ENCODE results near the gene SRR.
"Not testable (repeated sequence)": the region's sequence is repeated elsewhere in the genome, so short reads cannot be mapped to it uniquely, and the experiment has no call there.

Gene SRR

GRCh38 chr17:2264067-2264860 is 39.5 kb upstream of the SRR start:
- TF ChIP-seq CTCF (IDR thresholded peaks at IDR 0.05; ENCODE audit: low read depth, low read length) = no peak
- H3K27ac ChIP-seq = no peak overlapping the region
- peaks cover 34% of the 10 kb centered on the region for H3K36me3 ChIP-seq
- no peaks in the 10 kb centered on the region for H3K9me3 ChIP-seq (ENCODE audit: severe bottlenecking)
- no peaks in the 10 kb centered on the region for H3K27me3 ChIP-seq (ENCODE audit: insufficient read depth, low read depth, severe bottlenecking)
- no peak overlapping the region for H3K4me3 ChIP-seq (ENCODE audit: low read depth, low read length)
- DNase-seq = no peak

DNA sequence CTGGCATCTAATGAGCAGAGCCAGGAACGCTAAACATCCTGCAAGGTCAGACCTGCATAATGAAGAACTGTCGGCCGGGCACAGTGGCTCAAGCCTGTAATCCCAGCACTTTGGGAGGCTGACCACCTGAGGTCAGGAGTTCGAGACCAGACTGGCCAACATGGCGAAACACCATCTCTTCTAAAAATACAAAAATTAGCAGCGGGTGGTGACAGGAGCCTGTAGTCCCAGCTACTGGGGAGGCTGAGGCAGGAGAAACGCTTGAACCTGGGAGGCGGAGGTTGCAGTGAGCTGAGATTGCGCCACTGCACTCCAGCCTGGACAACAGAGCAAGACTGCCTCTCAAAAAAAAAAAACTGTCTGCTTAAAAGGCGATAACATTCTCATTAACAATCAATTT is 38.6 kb upstream of the SRR start:
- H3K27ac ChIP-seq; H3K4me3 ChIP-seq (ENCODE audit: low read depth, low read length); H3K27me3 ChIP-seq (ENCODE audit: insufficient read depth, low read depth, severe bottlenecking); H3K9me3 ChIP-seq (ENCODE audit: severe bottlenecking); DNase-seq: not testable (repeated sequence)
- peaks cover 34% of the 10 kb centered on the region for H3K36me3 ChIP-seq

- TF ChIP-seq CTCF (IDR thresholded peaks at IDR 0.05; ENCODE audit: low read depth, low read length) = no peak
- no peak overlapping the region for H3K4me3 ChIP-seq (ENCODE audit: low read depth, low read length)
- peaks cover 31% of the 10 kb centered on the region for H3K36me3 ChIP-seq
- no peaks in the 10 kb centered on the region for H3K9me3 ChIP-seq (ENCODE audit: severe bottlenecking)
- no peak overlapping the region for H3K27ac ChIP-seq
- DNase-seq = no peak
- H3K27me3 ChIP-seq (ENCODE audit: insufficient read depth, low read depth, severe bottlenecking) = no peaks in the 10 kb centered on the region
Measured at GRCh38 chr17:2266045-2266864, 37.5 kb upstream of the SRR start.

DNA sequence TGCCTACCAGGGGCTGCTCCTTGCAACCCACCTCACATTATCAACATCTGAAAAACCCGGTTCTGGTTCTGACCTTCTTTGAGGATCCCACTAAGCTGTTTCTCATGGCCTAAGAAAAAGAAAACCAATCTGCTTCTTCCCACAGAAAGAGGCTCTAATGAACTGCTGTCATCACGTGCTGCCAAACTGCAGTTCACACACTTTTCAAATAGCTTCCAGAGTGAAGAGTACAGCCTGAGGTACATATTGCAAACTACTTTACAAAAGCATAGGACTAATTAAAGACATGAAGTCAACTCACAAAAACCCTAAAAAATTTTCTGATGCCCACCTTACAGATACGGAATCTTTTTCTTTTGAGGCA is 36.9 kb upstream of the SRR start:
- H3K4me3 ChIP-seq (ENCODE audit: low read depth, low read length) = no peak overlapping the region

DNA sequence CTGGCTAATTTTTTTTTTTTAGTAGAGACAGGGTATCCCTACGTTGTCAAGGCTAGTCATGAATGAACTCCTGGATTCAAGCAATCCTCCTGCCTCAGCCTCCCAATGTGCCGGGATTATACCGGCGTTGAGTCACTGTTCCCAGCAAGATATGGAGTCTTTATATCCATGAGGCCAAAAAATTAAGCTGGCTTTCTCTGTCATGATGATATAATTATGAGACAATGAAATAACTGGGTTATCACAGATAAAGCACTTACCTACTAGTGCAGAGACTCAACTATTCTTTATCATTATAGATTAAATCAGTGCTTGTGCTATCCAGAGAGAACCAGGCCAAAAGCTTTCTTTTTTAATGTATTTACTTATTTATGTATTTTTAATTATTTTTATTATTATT is 36.4 kb upstream of the SRR start:
- H3K4me3 ChIP-seq (ENCODE audit: low read depth, low read length) = no peak overlapping the region
- no peak overlapping the region for H3K27ac ChIP-seq
- H3K9me3 ChIP-seq (ENCODE audit: severe bottlenecking) = no peaks in the 10 kb centered on the region
- no peak for TF ChIP-seq CTCF (IDR thresholded peaks at IDR 0.05; ENCODE audit: low read depth, low read length)
- H3K27me3 ChIP-seq (ENCODE audit: insufficient read depth, low read depth, severe bottlenecking) = no peaks in the 10 kb centered on the region
- peaks cover 21% of the 10 kb centered on the region for H3K36me3 ChIP-seq
- DNase-seq = no peak

More for the DNA sequence above, 36.9 kb upstream of the SRR start:
- no peaks in the 10 kb centered on the region for H3K9me3 ChIP-seq (ENCODE audit: severe bottlenecking)
- no peak for DNase-seq
- H3K36me3 ChIP-seq = peaks cover 26% of the 10 kb centered on the region
- H3K27ac ChIP-seq = no peak overlapping the region
- TF ChIP-seq CTCF (IDR thresholded peaks at IDR 0.05; ENCODE audit: low read depth, low read length) = no peak
- no peaks in the 10 kb centered on the region for H3K27me3 ChIP-seq (ENCODE audit: insufficient read depth, low read depth, severe bottlenecking)

- H3K9me3 ChIP-seq (ENCODE audit: severe bottlenecking) = no peaks in the 10 kb centered on the region
- H3K36me3 ChIP-seq = peaks cover 30% of the 10 kb centered on the region
- TF ChIP-seq CTCF (IDR thresholded peaks at IDR 0.05; ENCODE audit: low read depth, low read length) = no peak
- no peak for DNase-seq
- H3K27me3 ChIP-seq (ENCODE audit: insufficient read depth, low read depth, severe bottlenecking) = no peaks in the 10 kb centered on the region
- no peak overlapping the region for H3K27ac ChIP-seq
- no peak overlapping the region for H3K4me3 ChIP-seq (ENCODE audit: low read depth, low read length)
Measured at GRCh38 chr17:2271985-2272702, 31.6 kb upstream of the SRR start.

All from WERI-Rb-1 (cell line).